Measurements from ENCODE around the gene ZNF816. TPM values are rescaled to one million over a fixed set of nuclear protein-coding genes. Genes with fewer than 3 reads are reported as not detected.
"Not testable (repeated sequence)": the region's sequence is repeated elsewhere in the genome, so short reads cannot be mapped to it uniquely, and the experiment has no call there.

Gene ZNF816
- total RNA-seq = 1 to 10 TPM; 6.4 to 9.7 TPM
- long read RNA-seq, donor 1, partial matches to known transcripts = 0 of 2 reads
- long read RNA-seq, donor 1, other reads (novel, unspliced or antisense) = 0 of 2 reads
- long read RNA-seq, donor 2, partial matches to known transcripts = 0 of 4 reads
- long read RNA-seq, donor 2, other reads (novel, unspliced or antisense) = 0 of 4 reads

DNA sequence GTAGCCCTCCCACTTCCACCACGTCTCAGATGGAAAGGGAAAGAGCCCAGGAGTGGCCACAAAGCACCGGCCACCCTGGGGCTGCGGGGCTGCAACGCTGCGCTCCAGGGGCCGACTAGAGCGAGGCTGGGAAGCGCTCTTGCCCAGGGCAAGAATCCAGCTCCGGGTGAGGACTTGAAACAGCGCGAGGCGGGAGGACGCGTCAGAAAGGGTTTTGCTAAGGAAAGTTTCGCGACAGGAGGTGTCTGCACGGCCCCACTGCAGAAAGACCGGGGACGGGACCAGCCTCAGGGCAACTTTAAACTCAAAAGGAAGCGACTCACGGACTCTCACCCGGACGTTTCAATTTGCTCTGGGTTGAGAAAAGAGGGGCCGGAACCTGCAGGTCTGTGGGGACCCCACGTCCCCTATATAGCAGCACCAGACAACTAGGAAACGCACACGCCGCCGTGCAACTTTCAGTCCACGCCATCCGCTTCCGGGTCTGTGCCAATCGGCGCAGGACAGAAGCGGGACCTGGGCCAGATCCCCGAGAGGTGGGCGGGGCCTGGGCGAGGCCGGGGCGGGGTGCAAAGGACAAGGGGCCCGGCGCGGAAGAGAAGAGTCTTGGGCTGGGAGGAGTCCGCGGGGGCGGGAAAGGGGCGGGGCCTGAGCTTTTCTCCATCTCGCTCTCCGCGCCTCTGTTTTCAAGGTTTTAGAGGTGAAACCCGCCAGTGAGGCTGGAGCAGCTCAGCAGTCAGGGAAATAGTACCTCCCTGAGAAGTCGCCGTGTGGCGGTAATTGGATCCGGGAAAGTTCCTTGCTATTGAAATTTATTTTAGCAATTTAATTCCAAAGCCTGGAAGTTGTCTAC is at the start of gene ZNF816:
TSS of gene ZNF816 (minus strand) at position 488 of the 853 bp plus-strand sequence. CDS start 6,792 bp downstream, outside the sequence.
- peak; percentile 100 for DNase-seq (ENCODE audit: low spot score)

DNA sequence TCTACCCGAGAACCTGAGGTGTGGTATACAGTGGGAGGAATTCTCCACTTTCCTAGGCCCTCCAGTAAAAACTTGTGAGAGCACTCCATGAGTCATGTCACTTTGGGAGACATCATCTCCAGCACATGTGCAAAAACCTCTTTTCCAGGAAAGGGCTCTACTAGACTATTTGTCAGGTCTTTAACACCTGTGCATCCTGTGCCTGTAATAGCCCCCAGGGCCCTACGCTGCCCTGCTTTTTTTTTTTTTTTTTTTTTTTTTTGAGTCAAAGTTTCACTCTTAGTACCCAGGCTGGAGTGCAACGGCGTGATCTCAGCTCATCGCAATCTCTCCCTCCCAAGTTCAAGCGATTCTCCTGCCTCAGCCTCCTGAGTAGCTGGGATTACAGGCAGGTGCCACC is 49.3 kb upstream of the ZNF816 start:
- no peak for DNase-seq (ENCODE audit: low spot score)
- intact Hi-C loops (cut with DNase I) = no loop called here

More for the DNA sequence above, at the start of gene ZNF816:
- intact Hi-C loops (cut with DNase I) = no loop called here

DNA sequence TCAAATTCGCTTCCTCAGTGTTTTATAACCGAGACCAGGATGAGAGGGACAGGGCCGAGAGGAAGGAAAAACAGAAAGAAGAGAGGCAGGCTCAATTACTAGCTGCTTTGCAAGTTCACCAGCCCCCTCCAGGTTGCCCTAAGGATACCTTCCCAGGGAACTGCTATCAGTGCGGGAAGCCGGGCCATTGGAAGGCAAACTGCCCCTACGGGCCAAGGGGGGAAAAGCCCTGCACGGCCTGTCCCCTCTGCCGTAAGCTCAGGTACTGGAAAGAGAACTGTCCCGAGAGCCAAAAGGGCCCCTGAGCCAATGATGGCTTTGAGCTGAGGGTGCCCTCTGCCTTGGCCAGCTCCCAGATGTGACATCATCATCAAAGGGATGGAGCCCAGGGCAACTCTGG is 47.8 kb upstream of the ZNF816 start:
- no peak for DNase-seq (ENCODE audit: low spot score)
- intact Hi-C loops (cut with DNase I) = no loop called here

DNA sequence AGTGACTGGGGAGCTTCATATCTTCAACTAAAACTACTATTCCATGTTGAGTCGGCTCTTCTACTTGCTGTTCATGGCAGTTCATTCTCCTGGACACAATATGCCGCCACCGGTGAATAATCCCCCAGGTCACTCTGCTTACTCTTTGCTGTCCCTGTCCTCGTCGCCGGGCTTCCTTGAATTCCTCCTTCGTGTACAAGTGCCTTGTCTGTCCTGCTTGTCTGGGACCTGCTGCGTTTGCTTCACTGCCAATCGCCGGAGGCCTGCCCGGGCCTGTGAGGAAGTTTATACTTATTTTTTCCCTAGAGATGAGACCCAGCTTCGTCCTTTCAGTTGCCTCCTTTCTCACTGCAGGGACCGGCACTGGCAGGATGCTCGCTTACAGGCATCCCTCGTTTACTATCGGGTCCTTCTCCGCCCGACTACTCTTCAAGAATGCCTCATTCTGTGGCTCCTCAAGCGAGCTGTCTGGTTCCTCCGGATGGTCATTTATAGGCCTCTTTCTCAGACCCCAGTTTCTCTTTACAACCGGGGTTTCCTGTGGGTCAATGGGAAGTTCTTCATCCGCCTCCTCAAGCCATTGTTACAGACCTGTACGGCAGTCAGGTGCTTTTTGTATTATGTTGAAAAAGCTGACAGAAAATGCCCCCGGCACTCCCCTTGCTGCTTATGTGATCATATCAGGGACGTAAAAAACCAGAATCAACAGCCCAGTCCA is 45.5 kb upstream of the ZNF816 start:
- no peak for DNase-seq (ENCODE audit: low spot score)
- intact Hi-C loops (cut with DNase I) = no loop called here

DNA sequence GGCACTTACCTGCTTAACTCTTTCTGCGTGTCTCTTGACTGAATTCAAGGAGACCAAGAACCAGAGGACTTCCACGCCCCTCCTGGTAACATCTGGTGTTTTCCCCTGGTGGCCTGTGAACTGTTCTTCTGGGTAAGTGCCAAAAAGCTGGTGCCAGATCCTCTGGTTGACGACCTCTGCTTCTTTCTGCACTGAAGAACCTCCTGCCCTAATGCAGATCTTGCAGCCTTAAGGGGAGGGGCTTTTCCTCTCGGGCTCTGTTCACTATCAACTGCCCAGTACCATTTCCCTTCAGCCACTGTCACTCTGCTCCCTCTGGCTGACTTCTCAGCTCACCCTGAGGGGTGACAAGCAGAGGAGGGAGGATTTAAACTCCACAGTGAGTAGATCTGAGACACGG is 44.9 kb upstream of the ZNF816 start:
- no peak for DNase-seq (ENCODE audit: low spot score)
- intact Hi-C loops (cut with DNase I) = no loop called here

DNA sequence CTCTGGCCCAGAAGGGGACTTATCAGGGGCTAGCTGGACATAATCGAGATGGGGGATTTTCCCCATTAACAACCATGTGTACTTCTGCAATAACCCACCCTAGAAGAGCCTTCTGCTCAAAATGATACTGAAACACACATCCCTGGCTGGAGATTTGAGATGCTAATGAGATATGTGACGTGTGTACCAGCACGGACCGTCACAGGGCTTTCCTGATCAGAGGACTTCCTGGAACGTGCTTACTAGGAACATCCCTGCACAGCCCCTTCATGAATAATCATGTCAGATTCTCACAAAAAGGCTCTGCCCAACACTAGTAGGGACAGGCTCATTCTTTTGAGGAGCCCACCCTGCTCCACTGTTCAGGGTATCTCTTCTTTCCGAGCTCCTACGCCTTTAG is 44.5 kb upstream of the ZNF816 start:
- intact Hi-C loops (cut with DNase I) = no loop called here
- DNase-seq (ENCODE audit: low spot score) = no peak

DNA sequence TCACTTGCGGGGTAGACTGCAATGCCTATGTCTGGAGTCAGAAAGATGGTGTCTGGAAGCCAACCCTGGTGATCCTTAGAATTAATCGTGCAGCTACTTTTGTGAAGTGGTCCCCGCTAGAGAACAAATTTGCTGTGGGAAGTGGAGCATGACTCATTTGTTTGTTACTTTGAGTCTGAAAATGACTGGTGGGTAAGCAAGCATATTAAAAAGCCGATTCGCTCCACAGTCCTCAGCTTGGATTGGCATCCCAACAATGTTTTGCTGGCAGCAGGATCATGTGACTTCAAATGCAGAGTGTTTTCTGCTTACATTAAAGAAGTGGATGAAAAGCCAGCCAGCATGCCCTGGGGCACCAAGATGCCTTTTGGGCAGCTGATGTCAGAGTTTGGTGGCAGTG is 41.6 kb upstream of the ZNF816 start:
- intact Hi-C loops (cut with DNase I) = no loop called here
- no peak for DNase-seq (ENCODE audit: low spot score)

DNA sequence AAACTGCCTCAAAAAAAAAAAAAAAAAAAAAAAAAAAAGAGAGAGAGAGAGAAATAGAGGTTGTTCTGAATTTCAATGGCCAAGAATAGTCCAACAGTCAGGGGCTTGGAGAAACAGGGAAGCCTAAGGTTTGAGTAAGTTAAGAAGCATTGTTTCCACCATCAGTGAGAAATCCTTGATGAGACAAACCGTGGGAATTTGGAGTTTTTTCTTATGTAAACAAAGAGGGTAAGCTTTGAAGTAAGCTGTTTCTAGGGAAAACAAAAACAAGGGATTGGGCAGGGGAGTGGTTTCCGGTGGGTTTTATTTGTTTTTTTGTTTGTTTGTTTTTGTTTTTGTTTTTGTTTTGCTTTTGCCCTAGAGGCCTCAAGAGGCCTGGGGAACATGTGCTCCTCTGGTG is 39.8 kb upstream of the ZNF816 start:
- intact Hi-C loops (cut with DNase I) = no loop called here
- no peak for DNase-seq (ENCODE audit: low spot score)

DNA sequence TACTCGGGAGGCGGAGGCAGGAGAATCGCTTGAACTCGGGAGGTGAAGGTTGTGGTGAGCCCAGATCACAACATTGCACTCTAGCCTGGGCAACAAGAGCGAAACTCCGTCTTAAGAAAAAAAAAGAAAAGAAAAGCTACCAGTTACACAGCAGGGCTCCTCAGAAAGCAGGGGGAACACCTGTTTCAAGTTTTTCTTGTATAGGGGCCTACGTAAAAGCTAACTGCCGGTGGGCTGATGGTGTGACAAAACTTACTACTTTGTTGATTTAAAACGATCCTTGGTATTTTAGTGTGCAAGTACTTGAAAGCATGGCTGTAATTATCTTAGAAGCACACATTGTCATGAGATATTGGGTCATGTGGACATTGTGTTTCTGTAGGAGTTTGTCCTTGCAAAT is 35.3 kb upstream of the ZNF816 start:
- DNase-seq (ENCODE audit: low spot score) = no peak
- intact Hi-C loops (cut with DNase I) = no loop called here

DNA sequence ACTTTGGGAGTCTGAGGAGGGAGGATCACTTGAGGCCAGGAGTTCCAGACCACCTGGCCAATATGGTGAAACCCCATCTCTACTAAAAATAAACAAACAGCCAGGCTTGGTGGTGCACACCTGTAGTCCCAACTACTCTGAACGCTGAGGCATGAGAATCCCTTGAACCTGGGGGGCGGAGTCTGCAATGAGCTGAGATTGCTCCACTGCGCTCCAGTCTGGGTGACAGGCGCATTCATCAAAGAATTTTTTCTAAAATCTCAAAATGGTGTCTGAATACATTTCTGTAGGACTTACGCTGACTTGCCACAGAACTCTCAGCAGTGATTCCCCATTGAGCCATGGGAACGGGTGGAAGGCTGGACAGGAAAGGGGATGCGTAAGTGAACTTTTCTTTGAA is 33.0 kb upstream of the ZNF816 start:
- intact Hi-C loops (cut with DNase I) = no loop called here
- no peak for DNase-seq (ENCODE audit: low spot score)

DNA sequence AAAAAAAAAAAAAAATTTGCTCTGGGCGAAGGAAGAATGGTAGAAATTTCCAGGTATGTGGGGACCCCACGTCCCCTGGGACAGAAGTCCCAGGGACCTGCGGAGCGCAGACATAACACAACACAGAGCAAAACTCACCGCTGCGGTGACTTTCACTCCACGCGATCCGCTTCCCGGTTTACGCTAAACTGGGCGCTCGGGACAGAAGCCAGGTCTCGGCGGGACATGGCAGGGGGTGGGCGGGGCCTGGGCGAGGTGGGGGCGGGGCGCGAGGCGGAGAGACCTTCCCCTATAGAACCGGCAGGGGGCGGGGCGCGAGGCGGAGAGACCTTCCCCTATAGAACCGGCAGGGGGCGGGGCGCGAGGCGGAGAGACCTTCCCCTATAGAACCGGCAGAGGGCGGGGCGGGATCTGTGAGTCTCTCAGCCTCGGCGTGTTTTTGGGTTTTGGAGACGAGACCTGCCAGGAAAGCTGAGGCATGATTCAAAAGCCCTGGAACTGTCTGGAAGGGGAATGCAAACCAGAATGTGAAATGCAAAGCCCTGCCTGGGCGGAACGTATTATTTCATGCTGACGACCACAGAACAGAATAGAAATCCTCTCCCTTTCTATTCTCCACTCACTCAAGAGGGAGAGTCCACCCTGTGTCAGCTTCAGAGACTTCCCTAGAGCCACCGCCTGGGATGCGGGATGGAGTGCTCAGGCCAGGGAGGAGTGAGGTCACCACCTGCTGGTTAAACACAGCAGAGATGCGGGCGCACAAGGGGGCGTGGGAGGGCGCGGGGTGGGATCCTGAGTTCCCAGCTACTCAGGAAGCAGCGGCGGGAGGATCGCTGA is 30.9 kb upstream of the ZNF816 start:
- DNase-seq (ENCODE audit: low spot score) = peak; percentile 92

DNA sequence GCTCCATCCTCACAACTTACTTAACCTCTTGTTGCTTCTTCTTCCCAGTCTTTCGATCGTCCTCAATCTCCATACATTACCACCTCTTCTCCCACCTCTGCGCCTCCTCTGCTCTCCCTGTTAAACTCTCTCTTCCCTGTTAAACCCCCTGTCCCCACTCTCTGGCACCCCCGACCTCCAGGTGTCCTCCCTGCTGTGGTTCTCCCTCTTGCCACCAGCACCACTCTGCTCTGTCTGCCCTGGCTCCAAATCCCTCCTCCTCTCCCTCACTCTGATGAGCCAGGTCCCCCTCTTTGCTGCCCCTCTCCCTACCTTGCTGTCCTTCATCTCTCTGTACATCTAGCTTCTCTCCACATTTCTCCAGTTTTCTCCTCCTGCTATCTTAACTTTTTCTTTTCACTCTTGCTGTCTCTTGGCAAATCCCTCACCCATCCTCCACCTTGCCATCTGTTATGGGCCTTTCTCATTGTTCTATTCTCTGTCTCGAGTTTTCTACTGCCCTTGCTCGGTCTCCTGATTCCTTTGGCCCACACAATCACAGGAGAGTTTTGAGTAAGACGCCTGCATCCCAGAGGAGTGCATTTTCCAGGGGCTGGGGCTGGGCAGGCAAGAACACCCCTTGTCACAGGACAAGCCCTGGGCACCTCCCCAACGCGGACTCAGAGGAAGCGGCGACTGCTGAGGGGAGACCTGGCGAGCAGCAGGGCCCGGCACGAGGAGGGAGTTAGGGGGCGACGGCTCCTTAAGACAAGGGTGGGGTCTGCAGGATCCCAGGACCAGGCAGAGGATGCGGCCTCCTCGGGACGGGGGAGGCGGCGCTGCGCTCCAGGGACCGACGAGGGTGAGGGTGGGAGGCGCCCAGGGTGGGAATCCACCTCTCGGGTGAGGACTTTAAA is 29.7 kb upstream of the ZNF816 start:
- intact Hi-C loops (cut with DNase I) = no loop called here
- no peak for DNase-seq (ENCODE audit: low spot score)

More for the DNA sequence above, 30.9 kb upstream of the ZNF816 start:
- intact Hi-C loops (cut with DNase I) = no loop called here

DNA sequence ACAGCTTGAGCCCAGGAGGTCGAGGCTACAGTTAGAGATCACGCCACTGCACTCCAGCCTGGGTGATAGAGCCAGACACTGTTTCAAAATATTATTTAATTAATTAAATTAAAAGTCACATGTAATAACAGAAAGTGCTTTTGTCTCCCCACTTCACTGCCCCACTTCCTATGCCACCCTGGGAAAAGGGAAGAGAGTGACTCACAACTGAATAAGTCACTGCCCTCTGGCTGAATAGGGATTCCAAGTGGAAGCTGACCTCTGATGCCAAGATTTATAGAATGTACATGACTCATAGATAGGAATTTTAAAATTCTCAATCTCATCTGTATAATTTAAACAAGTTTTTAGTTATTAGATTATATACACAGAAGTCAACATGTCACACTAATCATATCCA is 28.8 kb upstream of the ZNF816 start:
- no peak for DNase-seq (ENCODE audit: low spot score)
- intact Hi-C loops (cut with DNase I) = no loop called here

DNA sequence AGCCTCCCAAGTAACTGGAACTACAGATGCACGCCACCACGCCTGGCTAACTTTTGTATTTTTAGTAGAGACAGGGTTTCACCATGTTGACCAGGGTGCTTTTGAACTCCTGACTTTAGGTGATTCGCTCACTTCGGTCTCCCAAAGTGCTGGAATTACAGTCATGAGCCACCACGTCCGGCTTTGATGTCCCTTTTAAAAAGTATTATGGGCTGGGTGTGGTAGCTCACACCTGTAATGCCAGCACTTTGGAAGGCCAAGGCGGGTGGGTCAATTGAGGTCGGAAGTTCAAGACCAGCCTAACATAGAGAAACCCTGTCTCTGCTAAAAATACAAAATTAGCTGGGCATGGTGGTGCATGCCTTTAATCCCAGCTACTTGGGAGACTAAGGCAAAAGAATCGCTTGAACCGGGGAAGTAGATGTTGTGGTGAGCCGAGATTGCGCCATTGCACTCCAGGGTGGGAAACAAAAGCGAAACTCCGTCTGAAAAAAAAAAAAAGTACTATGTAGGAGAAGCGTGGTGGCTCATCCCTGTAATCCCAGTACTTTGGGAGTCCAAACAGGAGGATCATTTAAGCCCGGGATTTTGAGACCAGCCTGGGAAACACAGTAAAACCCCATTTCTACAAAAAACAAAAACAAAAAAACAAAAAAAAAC is 28.2 kb upstream of the ZNF816 start:
- intact Hi-C loops (cut with DNase I) = no loop called here
- DNase-seq (ENCODE audit: low spot score) = no peak

DNA sequence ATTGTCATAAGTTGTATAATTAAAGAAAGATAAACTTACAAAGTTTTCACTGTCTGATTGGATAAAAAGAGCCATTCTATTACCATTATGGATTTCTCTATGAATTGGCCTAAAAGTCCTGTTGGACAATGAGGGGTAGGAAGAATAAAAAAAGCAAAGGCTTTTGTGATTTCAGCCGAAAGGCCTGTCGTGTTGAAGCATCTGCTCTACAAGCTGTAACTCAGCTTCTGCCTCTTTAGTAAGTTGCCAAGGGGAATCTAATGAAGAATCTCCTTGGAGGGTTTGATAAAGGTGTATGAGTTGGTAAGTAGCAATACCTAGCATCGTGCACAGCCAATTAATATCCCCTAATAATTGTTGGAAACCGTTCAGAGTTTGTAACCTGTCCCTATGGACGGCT is 25.8 kb upstream of the ZNF816 start:
- DNase-seq (ENCODE audit: low spot score) = no peak
- intact Hi-C loops (cut with DNase I) = no loop called here

DNA sequence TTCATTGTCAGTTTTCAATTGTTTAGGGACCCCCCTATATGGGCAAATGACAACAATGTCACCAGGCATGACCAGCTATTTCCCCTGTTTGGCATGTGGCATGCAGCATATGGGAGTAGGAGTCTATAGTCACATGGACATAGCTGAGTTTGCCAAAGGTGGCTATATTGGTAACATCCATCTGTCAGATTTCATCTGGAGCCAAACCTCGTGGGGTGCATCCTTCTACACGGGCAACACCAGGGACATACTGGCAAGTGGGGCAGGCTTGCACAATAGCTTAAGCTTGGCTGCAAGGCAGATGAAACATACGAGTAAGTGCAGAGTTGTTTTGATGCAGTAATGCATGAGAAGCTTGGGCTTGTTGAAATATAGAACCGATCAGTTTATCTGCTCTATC is 24.5 kb upstream of the ZNF816 start:
- no peak for DNase-seq (ENCODE audit: low spot score)
- intact Hi-C loops (cut with DNase I) = no loop called here

DNA sequence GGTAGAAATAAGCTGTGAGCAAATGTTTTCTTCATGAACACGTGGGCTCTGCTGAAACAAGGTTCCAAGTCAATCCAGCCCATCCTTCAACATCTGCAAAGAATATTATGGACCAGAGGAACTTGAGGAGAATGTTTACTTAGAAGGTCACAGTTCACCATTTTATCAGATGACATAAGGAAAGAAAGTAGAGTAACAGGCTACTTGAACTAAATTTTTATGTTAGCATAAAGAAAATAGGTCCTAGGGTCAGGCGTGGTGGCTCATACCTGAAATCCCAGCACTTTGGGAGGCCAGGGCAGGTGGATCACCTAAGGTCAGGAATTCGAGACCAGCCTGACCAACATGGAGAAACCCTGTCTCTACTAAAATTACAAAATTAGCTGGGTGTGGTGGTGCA is 20.5 kb upstream of the ZNF816 start:
- DNase-seq (ENCODE audit: low spot score); intact Hi-C loops (cut with DNase I): not testable (repeated sequence)

DNA sequence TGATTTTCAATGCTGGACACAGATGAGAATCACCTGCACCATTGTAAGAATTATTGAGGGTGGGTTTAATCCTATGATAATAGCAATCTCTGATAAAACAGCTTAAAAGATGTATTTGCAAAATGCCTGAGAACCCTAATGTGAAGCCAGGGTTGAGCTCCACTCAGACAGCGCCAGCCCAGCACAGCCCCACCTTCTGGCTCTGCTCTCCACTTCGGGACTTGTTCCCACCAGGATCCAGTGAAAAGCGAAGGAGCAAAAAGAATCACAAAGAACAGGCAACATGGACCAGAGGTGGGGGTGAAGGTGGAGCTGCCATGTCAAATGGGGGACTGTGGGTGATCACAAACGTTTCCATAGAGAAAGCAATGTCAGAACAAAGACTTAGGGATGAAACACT is 18.6 kb upstream of the ZNF816 start:
- intact Hi-C loops (cut with DNase I) = no loop called here
- DNase-seq (ENCODE audit: low spot score) = no peak
